ENCODE results near the gene ALDH18A1.

ALDH18A1 gene

DNA sequence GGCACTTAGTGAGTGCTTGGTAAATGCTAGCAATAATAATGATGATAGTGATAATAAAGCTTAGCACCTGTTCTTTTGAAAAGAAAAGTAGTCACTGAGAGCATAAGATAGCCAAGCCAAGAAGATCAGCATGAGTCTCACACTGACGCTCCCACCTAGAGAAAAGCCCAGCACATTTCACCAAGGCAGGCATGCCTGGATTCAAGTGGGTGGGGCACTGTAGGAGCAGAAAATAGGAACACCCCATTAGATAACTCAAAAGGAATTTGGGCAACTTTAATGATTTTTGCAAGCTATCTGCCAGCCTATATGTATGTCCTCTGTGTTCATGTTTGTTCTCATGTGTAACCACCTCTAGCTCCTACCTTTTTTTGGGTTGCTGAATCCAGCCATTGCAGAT is 77.2 kb downstream of the ALDH18A1 start:
- no peak overlapping the region for H3K27ac ChIP-seq (ENCODE audit: low read depth, low read length)
- H3K27me3 ChIP-seq (ENCODE audit: control insufficient read depth, insufficient read depth, low read length) = no peaks in the 10 kb centered on the region
- no peaks in the 10 kb centered on the region for H3K9me3 ChIP-seq (ENCODE audit: control insufficient read depth, insufficient read depth, low read depth, low read length)
- no peaks in the 10 kb centered on the region for H3K4me1 ChIP-seq (ENCODE audit: control insufficient read depth, insufficient read depth, low read length)
- no peaks in the 10 kb centered on the region for H3K36me3 ChIP-seq (ENCODE audit: control insufficient read depth, insufficient read depth, low read length)
- no peak overlapping the region for H3K4me3 ChIP-seq (ENCODE audit: low read depth, low read length)
- no peak overlapping the region for H3K9ac ChIP-seq (ENCODE audit: low read length)

DNA sequence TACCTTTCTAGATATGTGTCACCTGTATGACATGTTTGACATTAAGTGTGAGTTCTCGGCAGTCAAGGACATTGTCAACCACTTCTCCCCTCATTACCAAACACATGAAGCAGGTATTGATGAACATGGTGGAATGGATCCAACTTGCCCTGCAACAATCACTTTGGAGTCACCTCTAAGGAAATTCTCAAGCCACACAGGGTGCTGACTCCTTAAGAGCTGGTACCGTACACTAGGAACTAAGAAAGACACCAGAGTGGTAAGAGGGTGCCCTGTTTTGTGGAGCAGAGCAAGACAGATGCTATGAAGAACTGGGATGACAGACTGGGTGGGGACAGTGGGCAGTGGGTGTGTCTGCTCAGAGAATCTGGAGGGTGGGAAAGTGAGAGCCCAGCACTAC is 77.9 kb downstream of the ALDH18A1 start:
- Histone ChIP-seq H3K9me3 (ENCODE audit: control insufficient read depth, insufficient read depth, low read depth, low read length) (no peaks in the 10 kb centered on the region), H3K4me3 (ENCODE audit: low read depth, low read length) (no peak overlapping the region), H3K4me1 (ENCODE audit: control insufficient read depth, insufficient read depth, low read length) (no peaks in the 10 kb centered on the region), H3K27me3 (ENCODE audit: control insufficient read depth, insufficient read depth, low read length) (no peaks in the 10 kb centered on the region), H3K27ac (ENCODE audit: low read depth, low read length) (no peak overlapping the region), H3K9ac (ENCODE audit: low read length) (no peak overlapping the region), H3K36me3 (ENCODE audit: control insufficient read depth, insufficient read depth, low read length) (no peaks in the 10 kb centered on the region)

DNA sequence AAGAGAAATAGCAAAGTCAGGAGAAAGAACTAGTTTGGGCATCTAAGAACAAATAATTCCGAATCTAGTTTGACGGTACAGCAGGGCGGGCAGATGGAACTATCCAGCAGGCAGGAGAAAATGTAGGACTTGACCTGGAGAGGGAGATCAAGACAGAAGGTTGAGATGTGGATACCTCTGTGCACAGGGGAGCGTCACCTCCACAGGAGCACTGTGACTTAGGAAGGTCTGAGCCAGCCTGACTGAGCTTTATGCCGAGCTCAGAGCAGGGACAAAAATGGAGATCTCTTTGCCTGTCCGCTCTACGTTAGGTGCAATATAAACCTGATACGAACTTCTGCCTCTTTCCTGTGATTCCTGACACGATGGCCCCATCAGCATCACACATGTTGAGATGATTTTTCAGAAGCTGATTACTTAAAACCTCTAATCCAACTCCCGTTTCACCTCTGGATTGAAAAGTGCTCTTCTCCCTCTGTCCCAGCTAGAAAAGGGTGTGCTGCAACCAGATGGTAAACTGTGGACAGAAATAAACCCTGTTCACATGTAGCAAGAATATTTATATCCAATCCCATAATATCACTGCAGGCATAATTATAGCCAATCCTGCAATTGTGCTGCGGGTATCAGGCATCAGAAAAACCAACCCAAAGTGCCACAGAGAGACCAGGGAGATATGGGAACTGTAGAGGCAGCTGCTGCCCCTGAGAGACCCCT is 81.7 kb downstream of the ALDH18A1 start:
- Histone ChIP-seq H3K36me3 (ENCODE audit: control insufficient read depth, insufficient read depth, low read length) (no peaks in the 10 kb centered on the region), H3K9ac (ENCODE audit: low read length) (no peak overlapping the region), H3K27me3 (ENCODE audit: control insufficient read depth, insufficient read depth, low read length) (no peaks in the 10 kb centered on the region)

DNA sequence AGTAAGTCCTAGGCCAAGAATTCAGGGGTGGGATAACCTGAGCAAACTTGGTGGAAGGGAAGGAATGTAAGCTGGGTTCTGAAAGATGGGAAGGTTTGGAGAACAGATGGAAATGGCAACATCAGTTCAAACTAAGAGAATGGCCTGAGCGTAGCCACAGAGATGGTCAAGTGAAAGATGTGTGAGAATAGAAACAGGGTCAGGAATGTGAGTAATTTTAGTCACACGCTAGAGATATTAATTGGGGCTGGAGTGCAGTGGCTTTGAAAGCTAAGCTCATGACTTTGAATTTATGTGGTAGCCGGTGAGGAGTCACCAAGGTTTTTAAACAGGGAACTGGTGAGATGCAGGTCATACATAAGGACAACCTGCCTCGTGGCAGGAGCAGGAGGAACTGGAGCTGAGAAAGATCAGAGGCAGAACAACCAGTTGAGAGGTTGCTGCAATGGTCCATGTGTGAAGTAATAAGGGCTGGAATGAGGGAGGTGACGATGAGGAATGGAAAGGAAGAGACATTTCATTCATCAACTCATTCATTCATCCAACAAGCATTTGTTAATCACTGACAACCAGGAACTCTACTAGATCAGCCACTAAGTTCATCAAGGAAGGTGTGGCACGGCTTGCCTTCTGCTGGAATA is 82.4 kb downstream of the ALDH18A1 start:
- H3K27me3 ChIP-seq (ENCODE audit: control insufficient read depth, insufficient read depth, low read length) = no peaks in the 10 kb centered on the region

More for the DNA sequence above, 81.7 kb downstream of the ALDH18A1 start:
- H3K4me3 ChIP-seq (ENCODE audit: low read depth, low read length) = no peak overlapping the region
- no peaks in the 10 kb centered on the region for H3K4me1 ChIP-seq (ENCODE audit: control insufficient read depth, insufficient read depth, low read length)
- H3K9me3 ChIP-seq (ENCODE audit: control insufficient read depth, insufficient read depth, low read depth, low read length) = no peaks in the 10 kb centered on the region
- no peak overlapping the region for H3K27ac ChIP-seq (ENCODE audit: low read depth, low read length)

DNA sequence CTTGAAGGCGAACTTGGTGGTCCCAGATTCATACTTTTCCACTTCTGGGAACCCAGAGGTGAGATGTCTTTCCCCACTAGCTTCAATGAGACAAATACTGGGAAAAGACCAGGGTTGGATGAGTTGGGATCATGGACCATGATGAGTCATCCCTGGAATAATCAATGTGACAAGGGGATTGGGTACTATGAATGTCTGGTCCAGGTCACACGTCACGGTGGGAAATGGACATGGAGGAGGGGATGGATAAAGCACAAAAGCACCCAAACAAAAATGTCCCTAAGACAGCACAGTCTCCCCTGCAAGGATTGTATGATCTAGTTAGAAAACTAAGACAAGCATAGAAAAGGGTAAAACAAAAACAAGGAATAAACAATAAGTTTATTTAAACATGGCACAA is 83.0 kb downstream of the ALDH18A1 start:
- no peaks in the 10 kb centered on the region for H3K9me3 ChIP-seq (ENCODE audit: control insufficient read depth, insufficient read depth, low read depth, low read length)
- no peak overlapping the region for H3K27ac ChIP-seq (ENCODE audit: low read depth, low read length)
- H3K27me3 ChIP-seq (ENCODE audit: control insufficient read depth, insufficient read depth, low read length) = no peaks in the 10 kb centered on the region
- no peaks in the 10 kb centered on the region for H3K36me3 ChIP-seq (ENCODE audit: control insufficient read depth, insufficient read depth, low read length)
- no peaks in the 10 kb centered on the region for H3K4me1 ChIP-seq (ENCODE audit: control insufficient read depth, insufficient read depth, low read length)
- H3K4me3 ChIP-seq (ENCODE audit: low read depth, low read length) = no peak overlapping the region
- H3K9ac ChIP-seq (ENCODE audit: low read length) = no peak overlapping the region

More for the DNA sequence above, 82.4 kb downstream of the ALDH18A1 start:
- Histone ChIP-seq H3K27ac (ENCODE audit: low read depth, low read length) (no peak overlapping the region), H3K9ac (ENCODE audit: low read length) (no peak overlapping the region), H3K36me3 (ENCODE audit: control insufficient read depth, insufficient read depth, low read length) (no peaks in the 10 kb centered on the region), H3K4me3 (ENCODE audit: low read depth, low read length) (no peak overlapping the region), H3K9me3 (ENCODE audit: control insufficient read depth, insufficient read depth, low read depth, low read length) (no peaks in the 10 kb centered on the region), H3K4me1 (ENCODE audit: control insufficient read depth, insufficient read depth, low read length) (no peaks in the 10 kb centered on the region)

DNA sequence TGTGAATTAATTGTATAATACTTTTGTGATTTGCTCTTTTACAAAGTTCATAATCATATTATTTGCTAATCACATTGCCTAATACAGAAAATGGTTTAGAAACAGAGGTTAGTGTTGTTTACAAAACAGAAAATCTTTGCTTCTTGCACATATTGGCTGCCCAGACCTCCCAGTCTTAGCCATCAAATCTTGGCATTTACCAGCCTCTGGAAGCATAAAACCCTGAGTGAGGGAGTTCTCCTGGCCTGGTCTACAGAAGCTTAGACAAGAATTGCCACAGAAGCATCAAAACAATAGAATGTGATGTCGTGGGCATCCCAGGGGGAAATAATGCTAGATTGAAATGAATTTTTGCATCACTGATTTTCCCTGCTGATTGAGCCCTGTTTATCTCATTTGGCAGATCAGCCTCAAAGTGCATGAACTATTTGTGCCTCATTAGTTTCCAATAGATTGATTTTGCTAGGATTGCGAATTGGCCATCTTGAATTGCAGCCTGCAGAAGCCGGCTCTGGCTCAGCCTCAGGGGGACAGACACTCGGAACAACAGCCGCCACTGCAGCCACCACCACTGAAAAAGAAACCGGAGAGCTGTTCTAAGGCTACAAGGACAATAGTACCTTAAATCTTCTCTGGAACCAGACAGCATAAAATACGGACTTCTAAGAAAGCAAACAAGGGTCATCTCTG is 84.2 kb downstream of the ALDH18A1 start:
- H3K27ac ChIP-seq (ENCODE audit: low read depth, low read length) = no peak overlapping the region
- no peaks in the 10 kb centered on the region for H3K36me3 ChIP-seq (ENCODE audit: control insufficient read depth, insufficient read depth, low read length)
- no peak overlapping the region for H3K4me3 ChIP-seq (ENCODE audit: low read depth, low read length)
- H3K9me3 ChIP-seq (ENCODE audit: control insufficient read depth, insufficient read depth, low read depth, low read length) = no peaks in the 10 kb centered on the region
- no peaks in the 10 kb centered on the region for H3K27me3 ChIP-seq (ENCODE audit: control insufficient read depth, insufficient read depth, low read length)
- no peaks in the 10 kb centered on the region for H3K4me1 ChIP-seq (ENCODE audit: control insufficient read depth, insufficient read depth, low read length)
- no peak overlapping the region for H3K9ac ChIP-seq (ENCODE audit: low read length)

DNA sequence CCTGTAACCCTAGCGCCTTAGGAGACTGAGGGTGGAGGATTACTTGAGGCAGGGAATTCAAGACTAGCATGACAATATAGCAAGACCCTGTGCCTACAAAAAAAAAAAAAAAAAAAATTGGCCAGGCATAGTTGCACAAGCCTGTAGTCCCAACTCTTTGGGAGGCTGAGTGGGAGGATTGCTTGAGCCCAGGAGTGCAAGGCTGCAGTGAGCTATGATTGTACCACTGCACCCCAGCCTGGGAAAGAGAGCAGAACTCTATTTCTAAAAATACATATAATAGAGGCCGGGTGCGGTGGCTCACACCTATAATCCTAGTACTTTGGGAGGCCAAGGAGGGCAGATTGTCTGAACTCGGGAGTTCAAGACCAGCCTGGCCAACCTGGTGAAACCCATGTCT is 85.1 kb downstream of the ALDH18A1 start:
- H3K27me3 ChIP-seq (ENCODE audit: control insufficient read depth, insufficient read depth, low read length) = no peaks in the 10 kb centered on the region
- no peaks in the 10 kb centered on the region for H3K4me1 ChIP-seq (ENCODE audit: control insufficient read depth, insufficient read depth, low read length)
- no peak overlapping the region for H3K4me3 ChIP-seq (ENCODE audit: low read depth, low read length)
- H3K27ac ChIP-seq (ENCODE audit: low read depth, low read length) = no peak overlapping the region
- H3K9me3 ChIP-seq (ENCODE audit: control insufficient read depth, insufficient read depth, low read depth, low read length) = no peaks in the 10 kb centered on the region
- no peaks in the 10 kb centered on the region for H3K36me3 ChIP-seq (ENCODE audit: control insufficient read depth, insufficient read depth, low read length)
- no peak overlapping the region for H3K9ac ChIP-seq (ENCODE audit: low read length)

DNA sequence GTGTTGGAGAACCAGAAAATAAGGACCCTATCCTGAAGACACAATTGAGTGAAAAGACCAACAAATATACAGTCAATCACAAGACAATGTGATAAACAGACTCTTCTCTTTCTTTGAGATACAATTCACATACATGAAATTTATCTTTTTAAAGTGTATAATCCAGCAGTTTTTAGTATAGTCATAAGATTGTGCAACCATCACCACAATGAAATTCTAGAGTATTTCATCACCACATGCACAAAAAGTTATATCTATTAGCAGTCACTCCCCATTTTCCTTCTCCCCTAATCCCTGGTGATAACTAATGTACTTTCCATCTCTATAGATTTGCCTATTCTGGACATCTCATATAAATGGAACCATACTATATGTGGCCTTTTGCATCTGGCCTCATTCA is 87.1 kb downstream of the ALDH18A1 start:
- Histone ChIP-seq H3K36me3 (ENCODE audit: control insufficient read depth, insufficient read depth, low read length) (no peaks in the 10 kb centered on the region), H3K4me1 (ENCODE audit: control insufficient read depth, insufficient read depth, low read length) (no peaks in the 10 kb centered on the region)

DNA sequence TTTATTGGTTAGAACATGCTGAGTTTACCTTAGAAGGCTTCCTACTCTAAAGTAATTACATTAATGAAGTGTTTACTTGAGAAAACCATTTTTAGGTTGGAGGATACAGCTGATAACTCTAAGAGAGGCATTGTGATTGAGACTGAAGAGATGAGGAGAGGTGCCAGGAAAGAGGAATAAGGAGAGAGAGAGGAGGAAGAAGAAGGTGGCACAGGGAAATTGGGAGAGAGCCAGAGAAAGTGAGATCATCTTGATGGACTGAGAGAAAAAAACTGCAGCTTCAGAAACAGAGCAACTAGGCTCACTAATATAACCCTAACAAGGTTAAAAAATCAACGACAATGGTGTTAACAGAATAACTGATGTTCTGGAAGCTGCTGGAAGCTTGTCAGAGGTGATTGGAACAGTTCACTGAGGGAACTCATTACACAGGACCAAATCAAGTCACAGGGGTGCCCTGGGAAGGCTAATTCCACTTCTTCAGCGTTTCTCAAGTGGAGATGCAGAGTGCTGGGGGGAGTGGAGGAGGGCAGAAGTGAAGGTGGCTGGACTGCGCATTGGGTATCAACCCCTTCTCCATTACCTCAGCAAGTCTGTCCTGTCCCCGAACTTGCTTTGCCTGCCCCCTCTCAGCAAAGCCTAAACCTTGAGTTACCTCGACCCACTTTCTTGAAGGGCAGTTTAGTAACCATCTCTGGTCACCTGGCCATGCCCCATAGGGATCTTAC is 88.4 kb downstream of the ALDH18A1 start:
- no peaks in the 10 kb centered on the region for H3K4me1 ChIP-seq (ENCODE audit: control insufficient read depth, insufficient read depth, low read length)
- H3K27ac ChIP-seq (ENCODE audit: low read depth, low read length) = no peak overlapping the region
- H3K27me3 ChIP-seq (ENCODE audit: control insufficient read depth, insufficient read depth, low read length) = no peaks in the 10 kb centered on the region
- no peak overlapping the region for H3K9ac ChIP-seq (ENCODE audit: low read length)
- no peak overlapping the region for H3K4me3 ChIP-seq (ENCODE audit: low read depth, low read length)
- no peaks in the 10 kb centered on the region for H3K36me3 ChIP-seq (ENCODE audit: control insufficient read depth, insufficient read depth, low read length)
- H3K9me3 ChIP-seq (ENCODE audit: control insufficient read depth, insufficient read depth, low read depth, low read length) = no peaks in the 10 kb centered on the region

More for the DNA sequence above, 87.1 kb downstream of the ALDH18A1 start:
- Histone ChIP-seq H3K27ac (ENCODE audit: low read depth, low read length) (no peak overlapping the region), H3K9me3 (ENCODE audit: control insufficient read depth, insufficient read depth, low read depth, low read length) (no peaks in the 10 kb centered on the region), H3K4me3 (ENCODE audit: low read depth, low read length) (no peak overlapping the region), H3K27me3 (ENCODE audit: control insufficient read depth, insufficient read depth, low read length) (no peaks in the 10 kb centered on the region), H3K9ac (ENCODE audit: low read length) (no peak overlapping the region)

DNA sequence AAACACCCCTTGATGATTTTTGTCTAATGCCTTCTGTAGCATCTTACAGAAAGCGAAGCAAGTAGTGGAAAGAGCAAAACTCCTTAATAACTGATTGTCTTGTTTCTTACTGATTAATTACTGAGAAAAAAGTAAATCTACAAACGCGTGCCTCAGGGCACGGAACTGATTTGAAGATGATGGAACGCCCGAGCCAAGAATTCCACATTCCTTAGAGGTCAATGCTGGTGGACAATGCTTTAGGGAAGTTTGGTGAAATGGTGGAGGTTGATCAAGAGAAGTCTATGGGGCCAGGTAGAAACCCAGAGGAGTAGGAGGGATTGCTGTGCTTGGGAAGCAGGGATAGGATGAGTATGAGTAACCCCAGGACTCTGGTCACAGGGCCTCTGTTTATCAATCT is 90.4 kb downstream of the ALDH18A1 start:
- Histone ChIP-seq H3K4me1 (ENCODE audit: control insufficient read depth, insufficient read depth, low read length) (no peaks in the 10 kb centered on the region), H3K9me3 (ENCODE audit: control insufficient read depth, insufficient read depth, low read depth, low read length) (no peaks in the 10 kb centered on the region), H3K4me3 (ENCODE audit: low read depth, low read length) (no peak overlapping the region), H3K36me3 (ENCODE audit: control insufficient read depth, insufficient read depth, low read length) (no peaks in the 10 kb centered on the region), H3K27ac (ENCODE audit: low read depth, low read length) (no peak overlapping the region), H3K9ac (ENCODE audit: low read length) (no peak overlapping the region), H3K27me3 (ENCODE audit: control insufficient read depth, insufficient read depth, low read length) (no peaks in the 10 kb centered on the region)

DNA sequence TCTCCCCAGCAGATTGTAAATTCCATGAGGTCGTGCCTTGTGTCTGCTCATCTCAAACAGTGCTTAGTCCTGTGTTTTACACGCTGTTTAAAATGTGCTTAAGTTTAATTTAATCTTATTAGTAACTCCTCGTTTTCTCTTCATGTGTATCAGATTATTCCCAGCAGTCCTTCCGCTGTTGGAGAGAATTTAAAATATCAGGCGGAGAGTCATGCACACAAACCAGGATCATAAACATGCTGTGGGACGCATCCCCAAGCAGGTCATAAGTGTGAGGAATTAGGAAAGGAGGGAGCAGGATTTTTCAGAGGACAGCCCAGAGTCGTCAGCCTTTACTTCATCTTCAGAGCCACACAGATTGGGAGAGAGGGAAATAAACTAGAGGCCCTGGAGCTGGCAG is 91.2 kb downstream of the ALDH18A1 start:
- Histone ChIP-seq H3K36me3 (ENCODE audit: control insufficient read depth, insufficient read depth, low read length) (no peaks in the 10 kb centered on the region), H3K4me3 (ENCODE audit: low read depth, low read length) (no peak overlapping the region), H3K9me3 (ENCODE audit: control insufficient read depth, insufficient read depth, low read depth, low read length) (no peaks in the 10 kb centered on the region), H3K9ac (ENCODE audit: low read length) (no peak overlapping the region), H3K27me3 (ENCODE audit: control insufficient read depth, insufficient read depth, low read length) (no peaks in the 10 kb centered on the region), H3K4me1 (ENCODE audit: control insufficient read depth, insufficient read depth, low read length) (no peaks in the 10 kb centered on the region), H3K27ac (ENCODE audit: low read depth, low read length) (no peak overlapping the region)
